AG09309 (cell line): Measurements from ENCODE around the gene PTGFR.

Source experiments
- DNase-seq: peaks from one replicate; pipeline ENCODE4 v3.0.0-alpha.2; 2010; ENCODE audit warnings: low read depth
- H3K4me3 ChIP-seq: 2 replicates; pipeline ENCODE4 v1.5.1; 2011; ENCODE audit warnings: mild to moderate bottlenecking, low read depth, low read length, moderate library complexity; ENCODE audit not compliant: control insufficient read depth
- TF ChIP-seq, protein P1 (sequence below): IDR thresholded peaks from 2 replicates; pipeline ENCODE4 v1.5.1; 2011; ENCODE audit warnings: mild to moderate bottlenecking, low read depth, low read length, inconsistent platforms; ENCODE audit not compliant: insufficient read depth, control insufficient read depth; ENCODE audit errors: missing control alignments

Gene PTGFR

DNA sequence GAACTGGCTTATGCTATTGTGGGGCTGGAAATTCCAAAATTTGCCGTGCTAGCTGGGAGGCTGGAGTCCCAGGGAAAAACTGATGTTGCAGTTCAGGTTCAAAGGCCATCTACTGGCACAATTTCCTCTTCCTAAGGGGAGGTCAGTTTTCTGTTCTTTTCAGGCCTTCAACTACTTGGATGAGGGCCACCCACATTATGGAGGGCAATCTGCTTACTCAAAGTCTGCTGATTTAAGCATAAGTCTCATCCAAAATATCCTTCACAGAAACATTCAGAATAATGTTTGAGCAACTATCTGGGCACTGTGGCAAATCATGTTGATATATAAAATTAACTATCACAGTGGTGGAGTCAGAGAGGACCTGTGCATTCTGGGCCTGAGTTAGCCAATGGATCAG lies 21.2 kb upstream of the PTGFR start:
- DNase-seq: no peak
- TF ChIP-seq, protein P1, sequence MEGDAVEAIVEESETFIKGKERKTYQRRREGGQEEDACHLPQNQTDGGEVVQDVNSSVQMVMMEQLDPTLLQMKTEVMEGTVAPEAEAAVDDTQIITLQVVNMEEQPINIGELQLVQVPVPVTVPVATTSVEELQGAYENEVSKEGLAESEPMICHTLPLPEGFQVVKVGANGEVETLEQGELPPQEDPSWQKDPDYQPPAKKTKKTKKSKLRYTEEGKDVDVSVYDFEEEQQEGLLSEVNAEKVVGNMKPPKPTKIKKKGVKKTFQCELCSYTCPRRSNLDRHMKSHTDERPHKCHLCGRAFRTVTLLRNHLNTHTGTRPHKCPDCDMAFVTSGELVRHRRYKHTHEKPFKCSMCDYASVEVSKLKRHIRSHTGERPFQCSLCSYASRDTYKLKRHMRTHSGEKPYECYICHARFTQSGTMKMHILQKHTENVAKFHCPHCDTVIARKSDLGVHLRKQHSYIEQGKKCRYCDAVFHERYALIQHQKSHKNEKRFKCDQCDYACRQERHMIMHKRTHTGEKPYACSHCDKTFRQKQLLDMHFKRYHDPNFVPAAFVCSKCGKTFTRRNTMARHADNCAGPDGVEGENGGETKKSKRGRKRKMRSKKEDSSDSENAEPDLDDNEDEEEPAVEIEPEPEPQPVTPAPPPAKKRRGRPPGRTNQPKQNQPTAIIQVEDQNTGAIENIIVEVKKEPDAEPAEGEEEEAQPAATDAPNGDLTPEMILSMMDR: no peak
- no peak overlapping the region for H3K4me3 ChIP-seq

GRCh38 chr1:78471890-78472620 lies 18.7 kb upstream of the PTGFR start:
- no peak for DNase-seq
- no peak overlapping the region for H3K4me3 ChIP-seq
- TF ChIP-seq, protein P1: no peak

- no peak for DNase-seq
- TF ChIP-seq, protein P1: no peak
- no peak overlapping the region for H3K4me3 ChIP-seq
These were observed 17.8 kb upstream of the PTGFR start for GRCh38 chr1:78472851-78473496.

GRCh38 chr1:78474092-78474491 lies 16.7 kb upstream of the PTGFR start:
- no peak for DNase-seq
- TF ChIP-seq, protein P1: no peak
- no peak overlapping the region for H3K4me3 ChIP-seq

DNA sequence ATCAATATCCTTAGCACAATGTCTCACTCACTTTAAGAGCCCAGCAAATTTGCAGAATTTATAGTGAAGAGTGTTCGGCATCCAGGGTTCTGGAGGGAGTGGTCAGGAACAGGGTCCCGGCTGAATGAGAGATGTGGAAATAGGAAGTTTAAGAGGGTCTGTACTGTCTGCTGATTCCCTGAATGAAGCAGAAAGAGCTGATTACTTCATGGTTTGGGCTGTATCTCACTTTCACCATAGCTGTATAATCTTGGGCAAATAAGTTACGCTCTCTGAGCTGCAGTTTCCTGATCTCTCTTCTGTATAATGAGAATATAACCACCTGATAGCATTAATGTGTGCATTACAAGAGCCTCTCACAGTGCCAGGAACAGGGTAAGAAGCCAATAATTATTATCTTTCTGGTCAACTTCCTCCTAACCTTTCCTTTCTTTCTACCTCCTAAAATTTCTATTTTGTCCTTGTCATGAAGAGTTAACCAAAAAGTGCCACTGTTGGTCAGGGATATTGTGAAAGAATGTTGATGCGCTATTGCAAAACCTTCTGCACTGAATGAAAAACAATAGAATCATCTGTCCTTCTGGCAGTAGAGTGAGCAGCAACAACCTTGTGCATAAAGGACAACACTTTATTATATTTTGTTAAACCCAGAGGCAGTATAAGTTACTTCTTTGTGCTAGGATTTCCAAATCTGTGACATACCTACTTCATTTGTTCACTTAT lies 14.7 kb upstream of the PTGFR start:
- TF ChIP-seq, protein P1: no peak
- no peak for DNase-seq
- H3K4me3 ChIP-seq: no peak overlapping the region

- TF ChIP-seq, protein P1: no peak
- no peak overlapping the region for H3K4me3 ChIP-seq
- DNase-seq: no peak
These were observed 6.9 kb upstream of the PTGFR start for GRCh38 chr1:78483903-78484302.
